Ishikawa (cell line): Measurements from ENCODE around the gene ELOB.

Experiments used
- CEBPB ChIP-seq: IDR thresholded peaks from 2 replicates; pipeline ENCODE4 v1.6.1; 2012
- EGR1 ChIP-seq: IDR thresholded peaks from 2 replicates; pipeline ENCODE4 v1.6.1; 2012
- FOXM1 ChIP-seq: IDR thresholded peaks from 2 replicates; pipeline ENCODE4 v1.6.1; 2012; ENCODE audit warnings: low read depth, borderline replicate concordance
- NFIC ChIP-seq: IDR thresholded peaks from 2 replicates; pipeline ENCODE4 v1.6.1; 2012
- RAD21 ChIP-seq: IDR thresholded peaks from 2 replicates; pipeline ENCODE4 v1.6.1; 2012; ENCODE audit warnings: low read depth
- TAF1 ChIP-seq: IDR thresholded peaks from 2 replicates; pipeline ENCODE4 v1.6.1; 2012; ENCODE audit warnings: low read depth, mild to moderate bottlenecking
- TEAD4 ChIP-seq: IDR thresholded peaks from 2 replicates; pipeline ENCODE4 v1.6.1; 2012
- ZBTB7A ChIP-seq: IDR thresholded peaks from 2 replicates; pipeline ENCODE4 v1.6.1; 2012; ENCODE audit warnings: low read depth
- TF ChIP-seq, protein P1 (sequence below): IDR thresholded peaks from 2 replicates; pipeline ENCODE4 v1.6.1; 2012; ENCODE audit warnings: low read depth, mild to moderate bottlenecking
- TF ChIP-seq, protein P2 (sequence below): IDR thresholded peaks from 2 replicates; pipeline ENCODE4 v1.6.1; 2012

DNA sequence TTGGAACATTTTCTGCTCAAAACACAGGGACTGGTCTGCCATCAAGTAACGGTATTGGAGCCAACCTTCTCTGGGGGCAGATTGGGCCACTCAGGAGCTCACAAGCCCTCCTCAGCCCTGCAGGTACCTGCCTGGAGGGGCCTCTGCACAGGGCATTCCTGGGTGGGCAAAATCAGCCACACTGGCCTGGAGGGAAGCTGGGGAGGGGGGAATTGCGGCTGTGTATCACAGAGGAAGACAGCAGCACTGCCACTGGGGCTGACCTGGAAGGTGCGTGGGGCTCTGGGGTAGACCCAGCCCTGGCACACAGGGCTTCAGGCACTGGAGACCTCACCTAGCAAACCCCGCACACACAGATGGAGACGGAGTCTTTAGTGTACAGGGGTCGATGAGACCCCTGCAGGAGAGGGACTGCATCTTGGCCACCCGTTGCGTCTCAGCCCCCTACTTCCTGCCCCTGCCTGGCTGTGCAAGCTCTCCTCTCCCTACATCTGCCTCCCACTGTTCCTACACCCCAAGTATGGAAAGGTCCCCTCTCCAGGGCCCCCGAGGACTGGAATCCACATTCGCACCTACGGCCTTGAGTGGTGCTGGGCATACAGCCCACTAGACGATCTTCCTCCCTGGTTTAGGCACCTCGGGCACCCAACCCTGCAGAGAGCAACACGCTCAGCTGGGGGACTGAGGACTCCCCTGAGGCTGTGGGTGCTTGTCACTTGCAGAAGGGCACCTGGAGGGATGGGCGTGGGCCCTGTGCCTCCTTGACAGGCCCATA, 31.8 kb downstream of the ELOB start:
- no peak for TF ChIP-seq NFIC
- TF ChIP-seq, protein P1, sequence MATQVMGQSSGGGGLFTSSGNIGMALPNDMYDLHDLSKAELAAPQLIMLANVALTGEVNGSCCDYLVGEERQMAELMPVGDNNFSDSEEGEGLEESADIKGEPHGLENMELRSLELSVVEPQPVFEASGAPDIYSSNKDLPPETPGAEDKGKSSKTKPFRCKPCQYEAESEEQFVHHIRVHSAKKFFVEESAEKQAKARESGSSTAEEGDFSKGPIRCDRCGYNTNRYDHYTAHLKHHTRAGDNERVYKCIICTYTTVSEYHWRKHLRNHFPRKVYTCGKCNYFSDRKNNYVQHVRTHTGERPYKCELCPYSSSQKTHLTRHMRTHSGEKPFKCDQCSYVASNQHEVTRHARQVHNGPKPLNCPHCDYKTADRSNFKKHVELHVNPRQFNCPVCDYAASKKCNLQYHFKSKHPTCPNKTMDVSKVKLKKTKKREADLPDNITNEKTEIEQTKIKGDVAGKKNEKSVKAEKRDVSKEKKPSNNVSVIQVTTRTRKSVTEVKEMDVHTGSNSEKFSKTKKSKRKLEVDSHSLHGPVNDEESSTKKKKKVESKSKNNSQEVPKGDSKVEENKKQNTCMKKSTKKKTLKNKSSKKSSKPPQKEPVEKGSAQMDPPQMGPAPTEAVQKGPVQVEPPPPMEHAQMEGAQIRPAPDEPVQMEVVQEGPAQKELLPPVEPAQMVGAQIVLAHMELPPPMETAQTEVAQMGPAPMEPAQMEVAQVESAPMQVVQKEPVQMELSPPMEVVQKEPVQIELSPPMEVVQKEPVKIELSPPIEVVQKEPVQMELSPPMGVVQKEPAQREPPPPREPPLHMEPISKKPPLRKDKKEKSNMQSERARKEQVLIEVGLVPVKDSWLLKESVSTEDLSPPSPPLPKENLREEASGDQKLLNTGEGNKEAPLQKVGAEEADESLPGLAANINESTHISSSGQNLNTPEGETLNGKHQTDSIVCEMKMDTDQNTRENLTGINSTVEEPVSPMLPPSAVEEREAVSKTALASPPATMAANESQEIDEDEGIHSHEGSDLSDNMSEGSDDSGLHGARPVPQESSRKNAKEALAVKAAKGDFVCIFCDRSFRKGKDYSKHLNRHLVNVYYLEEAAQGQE, result no peak
- TF ChIP-seq, protein P2, sequence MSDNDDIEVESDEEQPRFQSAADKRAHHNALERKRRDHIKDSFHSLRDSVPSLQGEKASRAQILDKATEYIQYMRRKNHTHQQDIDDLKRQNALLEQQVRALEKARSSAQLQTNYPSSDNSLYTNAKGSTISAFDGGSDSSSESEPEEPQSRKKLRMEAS, result no peak
- no peak for TF ChIP-seq TEAD4
- TF ChIP-seq RAD21, result no peak
- TF ChIP-seq FOXM1, result no peak
- TF ChIP-seq TAF1, result no peak
- no peak for TF ChIP-seq EGR1
- TF ChIP-seq CEBPB, result no peak
- no peak for TF ChIP-seq ZBTB7A
